Thoracic aorta (tissue), 2 donors: Measurements from ENCODE around the gene TACC2. TPM values are rescaled to one million over a fixed set of nuclear protein-coding genes. Genes with fewer than 3 reads are reported as not detected.

ENCODE experiments used
- ATAC-seq: fragments of 150-250 bp; one replicate; pipeline ENCODE4 v1.8.0; 2017; ENCODE audit warnings: low read depth; ENCODE audit not compliant: insufficient number of reproducible peaks, low FRiP score
- DNase-seq: peaks from one replicate; pipeline ENCODE4 v3.0.0-alpha.2; 2020; ENCODE audit warnings: low spot score
- H3K27ac ChIP-seq, 2 donors: fragments of 200-600 bp; sonication (generic); 1 replicate in 1 of 2; 2 replicates in 1 of 2; pipeline ENCODE4 v1.5.1; 2016; ENCODE audit warnings: mild to moderate bottlenecking in 2 of 2, moderate library complexity in 2 of 2
- H3K27me3 ChIP-seq: fragments of 200-600 bp; sonication (generic); replicated peaks from 2 replicates; pipeline ENCODE4 v1.6.0; 2016; ENCODE audit warnings: mild to moderate bottlenecking; ENCODE audit not compliant: insufficient read depth
- H3K36me3 ChIP-seq: fragments of 200-600 bp; sonication (generic); one replicate; pipeline ENCODE4 v1.5.1; 2016
- H3K4me1 ChIP-seq, 2 donors: fragments of 200-600 bp; sonication (generic); 1 replicate in 1 of 2; 2 replicates in 1 of 2; pipeline versions ENCODE4 v1.5.1 to v1.6.0; 2016; ENCODE audit warnings: low read depth in 2 of 2, mild to moderate bottlenecking in 1 of 2; ENCODE audit not compliant: control insufficient read depth in 1 of 2
- H3K4me3 ChIP-seq: fragments of 200-600 bp; sonication (generic); 2 replicates; pipeline ENCODE4 v1.5.1; 2016; ENCODE audit warnings: mild to moderate bottlenecking
- H3K9me3 ChIP-seq: fragments of 200-600 bp; sonication (generic); 2 replicates; pipeline ENCODE4 v1.5.1; 2016
- CTCF ChIP-seq: fragments of 200-600 bp; sonication (generic); IDR thresholded peaks from one replicate; pipeline ENCODE4 v1.5.1; 2019; ENCODE audit warnings: antibody characterized with exemption
- total RNA-seq, 2 donors: library from RNA; depleted of rRNA; stranded (reverse); fragments of >200 nt; gene quantifications; one replicate each; pipeline versions ENCODE4 v1.1.0 to v1.2.3, GENCODE V29; 2016

The TACC2 gene
- total RNA-seq, 2 donors from 2014 or later, result 52.1 to 71.0 TPM

GRCh38 chr10:122042836-122043235, 53.9 kb downstream of the TACC2 start:
- H3K4me1 ChIP-seq, result peaks cover 0 to 25% of the 10 kb centered on the region in 2 donors
- H3K9me3 ChIP-seq, result no peaks in the 10 kb centered on the region
- no peak overlapping the region for H3K4me3 ChIP-seq
- H3K27ac ChIP-seq, result no peak overlapping the region
- DNase-seq, result no peak
- ATAC-seq, result no peak
- H3K36me3 ChIP-seq, result no peaks in the 10 kb centered on the region
- TF ChIP-seq CTCF, result no peak
- no peaks in the 10 kb centered on the region for H3K27me3 ChIP-seq

GRCh38 chr10:122044045-122044661, 55.2 kb downstream of the TACC2 start:
- Histone ChIP-seq H3K4me3 (peak overlapping the region; percentile 58), H3K9me3 (no peaks in the 10 kb centered on the region), H3K4me1 (peaks cover 0 to 25% of the 10 kb centered on the region in 2 donors), H3K27me3 (no peaks in the 10 kb centered on the region), H3K36me3 (no peaks in the 10 kb centered on the region), H3K27ac (peak overlapping the region; percentile 49 to 72)
- TF ChIP-seq CTCF, result no peak
- DNase-seq (no peak), ATAC-seq (peak; percentile 59)

GRCh38 chr10:122044713-122045112, 55.8 kb downstream of the TACC2 start:
- TF ChIP-seq CTCF, result no peak
- H3K4me3 ChIP-seq, result peak overlapping the region; percentile 58
- H3K27ac ChIP-seq, result peak overlapping the region; percentile 49 to 72
- H3K9me3 ChIP-seq, result no peaks in the 10 kb centered on the region
- no peaks in the 10 kb centered on the region for H3K27me3 ChIP-seq
- ATAC-seq, result peak; percentile 16
- H3K36me3 ChIP-seq, result no peaks in the 10 kb centered on the region
- peaks cover 0 to 25% of the 10 kb centered on the region in 2 donors for H3K4me1 ChIP-seq
- DNase-seq, result no peak

GRCh38 chr10:122045212-122045611, 56.2 kb downstream of the TACC2 start:
- Histone ChIP-seq H3K27ac (peak overlapping the region in 1 of 2 donors; percentile 72), H3K9me3 (no peaks in the 10 kb centered on the region), H3K27me3 (no peaks in the 10 kb centered on the region), H3K4me1 (peaks cover 0 to 25% of the 10 kb centered on the region in 2 donors), H3K4me3 (peak overlapping the region; percentile 58), H3K36me3 (no peaks in the 10 kb centered on the region)
- DNase-seq, result no peak
- ATAC-seq, result no peak
- no peak for TF ChIP-seq CTCF

- no peak overlapping the region for H3K27ac ChIP-seq
- no peaks in the 10 kb centered on the region for H3K9me3 ChIP-seq
- TF ChIP-seq CTCF, result no peak
- no peaks in the 10 kb centered on the region for H3K27me3 ChIP-seq
- no peak for ATAC-seq
- peaks cover 3 to 30% of the 10 kb centered on the region in 2 donors for H3K4me1 ChIP-seq
- no peak for DNase-seq
- H3K4me3 ChIP-seq, result no peak overlapping the region
- no peaks in the 10 kb centered on the region for H3K36me3 ChIP-seq
These were observed 58.6 kb downstream of the TACC2 start for GRCh38 chr10:122047560-122047959.
